K562 (cell line): Measurements from ENCODE around the gene CXXC4.

Experiments used
- EZH2 ChIP-seq: IDR thresholded peaks from 2 replicates; pipeline ENCODE4 v1.6.1; 2012; ENCODE audit warnings: low read depth, mild to moderate bottlenecking, inconsistent platforms, low read length, borderline replicate concordance
- FOXK1 ChIP-seq: sonication (generic); formaldehyde crosslinking; IDR thresholded peaks from 2 replicates; pipeline ENCODE4 v1.8.0; 2022; ENCODE audit warnings: missing genetic modification reagents, mild to moderate bottlenecking, borderline replicate concordance
- KDM5B ChIP-seq: fragments of 200-600 bp; sonication (generic); IDR thresholded peaks from 2 replicates; pipeline ENCODE4 v1.6.1; 2012; ENCODE audit warnings: low read depth, mild to moderate bottlenecking, moderate library complexity, low read length, control low read depth, inconsistent platforms; ENCODE audit not compliant: insufficient replicate concordance
- POLR2AphosphoS5 ChIP-seq: IDR thresholded peaks from 2 replicates; pipeline ENCODE4 v1.6.1; 2011; ENCODE audit warnings: mild to moderate bottlenecking, low read depth, low read length, moderate library complexity; ENCODE audit not compliant: control insufficient read depth, insufficient read depth
- XRCC5 ChIP-seq: fragments of 200-400 bp; formaldehyde crosslinking; IDR thresholded peaks from 2 replicates; pipeline ENCODE4 v1.6.1; 2017; ENCODE audit warnings: low read depth, mild to moderate bottlenecking, low read length
- TF ChIP-seq, protein P1 (sequence below): sonication (generic); formaldehyde crosslinking; IDR thresholded peaks from 2 replicates; pipeline ENCODE4 v1.8.1; 2023; ENCODE audit warnings: mild to moderate bottlenecking, missing genetic modification reagents
- TF ChIP-seq, protein P2 (sequence below): fragments of 250-450 bp; sonication (Bioruptor Pico); IDR thresholded peaks from 2 replicates; pipeline ENCODE4 v1.8.0; 2021; ENCODE audit warnings: moderate library complexity, mild to moderate bottlenecking, inconsistent platforms

DNA sequence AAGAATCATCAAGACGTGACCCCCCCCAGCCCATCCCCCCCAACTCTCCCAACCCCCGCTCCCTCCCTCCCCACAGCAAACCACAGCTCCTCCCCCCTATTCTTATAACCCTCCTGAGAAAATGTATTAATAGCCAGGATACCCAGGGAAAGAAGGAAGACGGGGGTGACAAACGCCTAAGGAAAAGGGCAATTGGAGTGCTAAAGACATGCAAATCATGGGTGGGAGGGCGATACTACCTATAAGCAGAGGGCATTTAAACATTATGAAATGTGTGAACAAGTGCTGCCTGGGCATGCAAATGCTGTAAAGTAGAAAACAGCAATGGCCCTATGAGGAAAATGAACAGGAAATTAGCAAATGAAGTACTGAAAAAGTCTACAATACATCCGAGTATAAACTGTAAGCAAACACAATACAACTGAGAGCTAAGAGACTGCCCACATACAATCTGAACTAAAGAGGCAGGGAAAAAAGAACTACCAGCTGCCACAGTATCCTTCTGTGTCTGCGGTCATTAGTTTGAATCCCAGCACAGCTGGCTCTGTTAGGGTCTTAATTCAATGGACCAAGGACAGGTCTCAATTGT lies 2.4 kb downstream of the CXXC4 start:
- TF ChIP-seq, protein P1, sequence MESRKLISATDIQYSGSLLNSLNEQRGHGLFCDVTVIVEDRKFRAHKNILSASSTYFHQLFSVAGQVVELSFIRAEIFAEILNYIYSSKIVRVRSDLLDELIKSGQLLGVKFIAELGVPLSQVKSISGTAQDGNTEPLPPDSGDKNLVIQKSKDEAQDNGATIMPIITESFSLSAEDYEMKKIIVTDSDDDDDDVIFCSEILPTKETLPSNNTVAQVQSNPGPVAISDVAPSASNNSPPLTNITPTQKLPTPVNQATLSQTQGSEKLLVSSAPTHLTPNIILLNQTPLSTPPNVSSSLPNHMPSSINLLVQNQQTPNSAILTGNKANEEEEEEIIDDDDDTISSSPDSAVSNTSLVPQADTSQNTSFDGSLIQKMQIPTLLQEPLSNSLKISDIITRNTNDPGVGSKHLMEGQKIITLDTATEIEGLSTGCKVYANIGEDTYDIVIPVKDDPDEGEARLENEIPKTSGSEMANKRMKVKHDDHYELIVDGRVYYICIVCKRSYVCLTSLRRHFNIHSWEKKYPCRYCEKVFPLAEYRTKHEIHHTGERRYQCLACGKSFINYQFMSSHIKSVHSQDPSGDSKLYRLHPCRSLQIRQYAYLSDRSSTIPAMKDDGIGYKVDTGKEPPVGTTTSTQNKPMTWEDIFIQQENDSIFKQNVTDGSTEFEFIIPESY (CRISPR knock-in tag): no peak
- no peak for TF ChIP-seq KDM5B
- no peak for TF ChIP-seq XRCC5
- no peak for TF ChIP-seq EZH2
- TF ChIP-seq FOXK1 (CRISPR knock-in tag): no peak
- TF ChIP-seq POLR2AphosphoS5: no peak
- TF ChIP-seq, protein P2, sequence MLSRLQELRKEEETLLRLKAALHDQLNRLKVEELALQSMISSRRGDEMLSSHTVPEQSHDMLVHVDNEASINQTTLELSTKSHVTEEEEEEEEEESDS: no peak
